LoVo (cell line): ENCODE data around the gene SDR42E2.
A peak's percentile ranks its signal among the peaks of the same experiment; 100 is the strongest.
"Not testable (repeated sequence)": the region's sequence is repeated elsewhere in the genome, so short reads cannot be mapped to it uniquely, and the experiment has no call there.

ENCODE experiments used
- DNase-seq: peaks from one replicate; pipeline ENCODE4 v3.0.0-alpha.2; 2016; ENCODE audit warnings: low spot score

SDR42E2 gene

DNA sequence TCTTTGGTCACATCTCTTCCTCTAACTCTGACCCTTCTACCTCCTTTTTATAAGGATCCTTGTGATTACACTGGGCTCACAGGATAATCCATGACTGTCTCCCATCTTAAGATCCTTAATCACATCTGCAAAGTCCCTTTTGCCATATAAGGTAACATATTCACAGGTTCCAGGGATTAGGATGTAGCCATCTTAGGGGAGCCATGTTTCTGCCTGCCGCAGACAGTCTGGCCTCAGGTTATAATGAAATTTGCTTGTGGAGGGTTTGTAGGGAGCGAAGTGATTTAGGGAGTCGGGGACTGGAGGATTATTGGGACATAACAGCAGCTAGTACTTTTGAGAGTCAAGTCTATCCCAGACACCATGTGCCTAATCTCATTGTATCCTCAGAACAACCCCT, 51.5 kb downstream of the SDR42E2 start:
- no peak for DNase-seq

DNA sequence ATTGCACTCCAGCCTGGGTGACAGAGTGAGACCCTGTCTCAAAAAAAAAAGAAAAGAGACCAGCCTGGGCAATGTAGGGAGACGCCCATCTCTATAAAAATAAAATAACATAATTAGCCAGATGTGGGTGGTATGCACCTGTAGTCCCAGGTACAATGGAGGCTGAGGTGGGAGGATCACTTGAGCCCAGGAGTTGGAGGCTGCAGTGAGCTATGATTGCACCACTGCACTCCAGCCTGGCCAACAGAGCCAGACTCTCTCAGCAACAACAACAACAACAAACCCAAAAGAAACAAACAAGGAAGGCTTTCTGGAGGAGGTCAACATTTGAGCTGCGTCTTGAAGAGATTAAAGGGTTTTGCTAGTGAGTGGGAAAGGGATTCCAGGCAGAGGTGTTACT, 52.1 kb downstream of the SDR42E2 start:
- no peak for DNase-seq

DNA sequence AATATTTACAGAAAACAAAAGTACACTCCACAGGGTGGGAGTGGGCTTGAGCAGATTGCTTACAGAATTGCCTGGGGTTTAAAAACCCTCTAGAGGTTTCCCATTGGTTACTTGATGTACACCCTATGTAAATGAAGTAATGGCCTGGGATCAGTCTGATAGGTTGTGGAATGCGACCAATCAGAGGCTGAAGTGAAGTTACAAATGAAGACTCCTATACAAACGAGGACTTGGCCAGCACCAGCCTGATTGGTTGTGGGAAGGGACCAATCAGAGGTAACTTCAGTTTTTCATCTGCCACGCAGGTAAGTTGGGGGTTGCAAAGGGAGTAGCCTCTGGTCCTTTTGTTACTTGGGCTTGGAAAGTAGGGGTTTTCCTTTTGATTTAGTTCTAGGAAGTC, 52.6 kb downstream of the SDR42E2 start:
- no peak for DNase-seq

DNA sequence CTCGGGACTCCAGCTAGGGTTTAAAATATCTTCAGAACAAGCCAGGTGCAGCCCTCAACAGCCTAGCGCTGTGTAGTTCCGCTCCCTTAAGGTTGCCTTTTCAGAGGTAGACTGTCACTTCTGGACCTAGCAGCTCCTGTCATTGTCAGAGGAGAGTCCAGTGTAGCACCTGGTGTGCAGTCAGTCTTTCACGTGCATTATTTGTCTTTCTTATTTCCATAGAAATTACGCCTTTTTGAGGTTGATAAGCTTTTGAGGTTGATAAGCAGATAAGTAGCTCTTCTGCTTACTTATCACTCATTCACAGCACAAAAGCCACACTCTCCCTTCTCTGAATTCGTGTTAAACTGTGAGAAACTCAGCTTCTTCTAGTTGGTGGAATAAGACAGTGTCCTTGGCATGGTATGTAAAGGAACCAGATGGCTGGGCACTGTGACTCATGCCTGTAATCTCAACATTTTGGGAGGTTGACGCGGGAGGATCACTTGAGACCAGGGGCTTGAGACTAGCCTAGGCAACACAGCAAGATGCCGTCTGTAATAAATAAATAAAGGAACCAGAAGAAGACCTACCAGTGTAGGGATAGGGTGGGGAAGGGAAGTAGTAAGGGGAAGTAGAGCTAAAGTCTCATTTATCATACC, 54.0 kb downstream of the SDR42E2 start:
- no peak for DNase-seq

DNA sequence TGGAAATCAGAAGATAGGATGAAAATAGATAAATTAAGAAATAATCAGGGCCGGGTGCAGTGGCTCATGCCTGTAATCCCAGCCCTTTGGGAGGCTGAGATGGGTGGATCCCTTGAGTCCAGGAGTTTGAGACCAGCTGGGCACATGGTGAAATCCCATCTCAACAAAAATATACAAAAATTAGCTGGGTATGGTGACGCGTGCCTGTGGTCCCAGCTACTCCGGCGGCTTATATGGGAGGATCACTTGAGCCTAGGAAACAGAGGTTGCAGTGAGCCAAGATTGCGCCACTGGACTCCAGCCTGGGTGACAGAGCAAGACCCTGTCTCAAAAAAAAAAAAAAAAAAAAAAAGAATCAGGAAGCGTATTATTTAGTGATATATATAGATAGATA, 54.5 kb downstream of the SDR42E2 start:
- DNase-seq: not testable (repeated sequence)

DNA sequence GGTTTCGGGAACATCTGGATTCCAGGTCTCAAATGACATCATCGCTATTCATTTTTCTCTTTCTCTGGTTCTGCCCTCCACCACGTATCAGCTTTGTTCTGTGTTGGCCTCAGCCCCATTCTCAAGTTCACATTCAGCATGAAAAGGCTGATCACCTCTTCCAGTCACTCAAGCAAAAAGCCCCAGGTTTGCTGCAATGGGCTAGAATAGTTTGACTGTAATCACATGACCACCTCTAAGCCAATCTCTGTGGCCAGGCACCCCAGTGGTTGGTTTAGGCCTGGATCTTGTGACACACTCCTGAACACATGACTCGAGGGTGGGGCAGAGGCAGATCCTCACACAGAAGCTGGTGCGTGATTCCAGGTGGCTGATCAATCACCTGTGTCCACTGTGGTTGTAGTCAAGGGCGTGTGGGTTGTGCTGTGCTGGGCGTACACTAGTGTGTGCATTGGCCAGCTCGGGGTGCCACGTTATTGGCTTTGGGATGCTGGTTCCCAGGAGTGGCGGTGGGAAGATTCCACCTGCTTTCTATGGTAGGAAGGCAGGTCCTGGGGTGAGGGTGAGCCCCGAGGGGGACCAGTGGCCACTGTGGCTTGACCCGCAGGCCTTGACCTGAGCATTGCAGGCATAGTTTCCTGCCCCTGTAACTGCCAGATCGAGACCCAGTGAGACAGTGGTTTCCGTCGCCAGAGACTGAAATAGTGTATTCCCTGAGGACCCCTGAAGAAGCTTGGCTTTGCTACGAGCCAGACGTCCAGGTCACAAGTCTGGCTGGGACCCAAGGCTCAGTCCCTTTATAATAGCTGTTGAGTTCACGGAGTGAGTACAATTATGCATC, 55.8 kb downstream of the SDR42E2 start:
- no peak for DNase-seq

DNA sequence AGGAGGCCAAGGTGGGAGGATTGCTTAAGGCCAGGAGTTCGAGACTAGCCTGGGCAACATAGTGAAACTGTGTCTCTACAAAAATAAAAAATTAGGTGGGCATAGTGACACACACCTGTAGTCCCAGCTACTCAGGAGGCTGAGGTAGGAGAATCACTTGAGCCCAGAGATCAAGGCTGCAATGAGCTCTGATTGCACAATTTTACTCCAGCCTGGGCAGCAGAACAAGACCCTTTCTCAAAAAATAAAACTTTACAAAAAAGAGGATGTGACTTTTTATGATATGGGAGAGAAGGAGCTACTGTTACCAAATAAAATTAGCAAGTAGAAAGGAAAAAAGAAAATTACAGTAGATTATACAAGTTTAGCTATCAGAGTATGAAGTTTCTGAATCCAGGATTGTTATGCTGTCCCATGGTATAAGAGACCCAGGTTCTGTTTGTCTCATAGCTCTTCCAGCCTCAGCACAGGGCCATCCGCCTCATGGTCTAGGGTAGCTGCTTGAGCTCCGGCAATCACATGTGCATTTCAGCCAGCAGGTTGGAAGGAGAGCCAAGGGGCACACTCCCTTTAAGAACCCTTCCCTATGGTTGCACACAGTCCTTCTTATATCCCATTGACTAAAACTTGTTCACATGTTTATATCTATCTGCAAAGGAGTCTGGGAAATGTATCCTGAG, 57.2 kb downstream of the SDR42E2 start:
- no peak for DNase-seq

DNA sequence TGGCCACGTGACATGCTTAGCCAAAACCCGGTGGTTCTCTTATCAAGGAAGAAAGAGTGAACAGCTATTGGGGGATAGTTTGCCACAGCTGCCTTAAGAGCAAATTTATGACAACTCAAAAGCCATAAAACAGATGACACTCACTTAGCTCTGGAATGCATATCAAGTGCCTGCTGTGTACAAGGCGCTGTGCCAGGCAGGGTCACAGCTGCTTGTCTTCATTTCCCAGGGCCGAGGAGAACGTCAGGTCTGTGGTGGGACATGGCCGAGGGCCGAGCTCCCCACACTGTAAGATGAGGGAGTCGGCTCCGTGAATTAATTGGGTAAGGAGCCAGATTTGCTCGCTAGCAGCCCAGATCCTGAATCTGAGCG, 57.7 kb downstream of the SDR42E2 start:
- DNase-seq: peak; percentile 46

DNA sequence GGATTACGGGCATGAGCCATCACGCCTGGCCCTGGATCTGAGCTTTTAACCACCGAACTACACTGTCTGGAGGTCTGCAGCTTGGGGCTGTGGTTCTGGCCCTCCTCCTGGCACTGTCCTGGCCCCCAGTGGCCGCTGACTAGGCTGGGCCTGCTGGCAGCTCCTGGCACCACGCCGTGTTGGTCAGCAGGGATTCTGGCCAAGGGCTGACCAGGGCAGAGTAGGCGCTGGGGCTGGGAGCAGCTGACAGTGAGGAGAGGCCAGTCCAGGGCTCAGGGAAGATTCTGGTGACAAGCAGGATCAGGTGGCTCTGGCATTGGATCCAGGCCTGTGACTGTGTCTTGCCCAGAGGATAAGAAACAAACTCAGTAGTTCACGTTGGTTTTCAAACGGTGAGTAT, 58.4 kb downstream of the SDR42E2 start:
- DNase-seq: no peak

DNA sequence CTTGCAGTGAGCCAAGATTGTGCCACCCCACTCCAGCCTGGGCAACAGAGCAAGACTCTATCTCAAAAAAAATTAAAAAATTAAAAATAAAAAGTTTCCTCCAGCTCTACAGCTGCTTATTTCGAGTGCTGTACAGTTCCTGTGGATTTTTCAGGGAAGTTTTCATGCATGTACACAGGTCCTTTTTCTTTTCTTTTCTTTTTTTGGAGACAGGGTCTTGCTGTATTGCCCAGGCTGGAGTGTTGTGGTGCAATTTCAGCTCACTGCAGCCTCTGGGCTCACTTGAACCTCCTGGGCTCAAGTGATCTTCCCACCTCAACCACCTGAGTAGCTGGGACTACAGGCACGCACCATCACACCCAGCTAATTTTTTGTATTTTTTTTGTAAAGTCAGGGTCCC, 59.7 kb downstream of the SDR42E2 start:
- DNase-seq: no peak

DNA sequence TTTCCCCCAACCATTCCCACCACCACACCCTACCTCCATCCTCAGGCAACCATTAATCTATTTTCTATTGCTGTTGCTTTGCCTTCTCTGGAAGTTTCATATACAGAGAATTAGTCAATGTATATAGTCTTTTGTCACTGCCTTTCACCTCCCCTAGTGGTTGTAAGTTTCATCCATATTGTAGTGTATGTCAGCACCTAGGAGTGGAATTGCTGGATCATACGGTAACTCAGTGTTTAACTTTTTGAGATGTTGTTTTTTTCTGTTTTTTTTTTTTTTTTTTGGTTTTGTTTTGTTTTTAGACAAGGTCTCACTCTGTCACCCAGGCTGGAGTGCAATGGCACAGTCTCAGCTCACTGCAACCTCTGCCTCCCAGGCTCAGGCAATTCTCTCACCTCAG, 60.7 kb downstream of the SDR42E2 start:
- DNase-seq: no peak

DNA sequence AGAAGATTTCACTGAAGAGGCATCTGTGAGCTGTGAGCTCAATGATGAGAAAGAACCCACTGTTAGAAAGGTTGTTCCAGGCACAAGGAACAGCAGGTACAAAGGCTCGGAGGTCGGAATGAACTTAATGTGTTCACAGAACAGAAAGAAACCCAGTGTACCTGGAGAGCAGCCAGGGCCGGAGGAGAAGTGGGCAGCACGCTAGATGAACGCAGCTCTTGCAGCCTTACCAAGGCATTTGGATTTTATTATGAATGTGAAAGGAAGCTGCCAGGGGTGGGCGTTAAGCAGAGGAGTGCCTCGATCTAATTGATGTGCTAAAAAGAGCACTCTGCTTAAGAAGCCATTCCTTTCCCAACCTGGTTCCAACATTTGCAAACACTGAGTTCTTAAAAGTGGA, 62.8 kb downstream of the SDR42E2 start:
- no peak for DNase-seq

DNA sequence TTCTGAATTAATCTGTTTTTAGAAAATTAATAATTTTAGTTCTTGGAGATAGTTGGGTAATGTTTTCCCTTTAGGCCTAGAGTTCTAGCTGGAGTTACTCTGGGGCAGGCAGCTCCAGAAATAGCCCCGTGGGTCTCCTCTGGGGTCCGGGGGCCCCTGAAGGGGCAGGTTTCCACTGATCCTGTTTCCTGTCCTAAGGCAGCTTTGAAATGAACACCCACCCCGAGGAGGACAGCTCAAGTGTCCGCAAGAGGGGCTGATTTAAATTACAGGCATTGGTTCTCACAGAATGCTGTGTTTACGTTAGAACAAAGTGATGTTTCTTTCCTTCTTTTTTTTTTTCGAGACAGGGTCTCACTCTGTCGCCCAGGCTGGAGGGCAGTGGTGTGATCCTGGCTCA, 67.6 kb downstream of the SDR42E2 start:
- no peak for DNase-seq

DNA sequence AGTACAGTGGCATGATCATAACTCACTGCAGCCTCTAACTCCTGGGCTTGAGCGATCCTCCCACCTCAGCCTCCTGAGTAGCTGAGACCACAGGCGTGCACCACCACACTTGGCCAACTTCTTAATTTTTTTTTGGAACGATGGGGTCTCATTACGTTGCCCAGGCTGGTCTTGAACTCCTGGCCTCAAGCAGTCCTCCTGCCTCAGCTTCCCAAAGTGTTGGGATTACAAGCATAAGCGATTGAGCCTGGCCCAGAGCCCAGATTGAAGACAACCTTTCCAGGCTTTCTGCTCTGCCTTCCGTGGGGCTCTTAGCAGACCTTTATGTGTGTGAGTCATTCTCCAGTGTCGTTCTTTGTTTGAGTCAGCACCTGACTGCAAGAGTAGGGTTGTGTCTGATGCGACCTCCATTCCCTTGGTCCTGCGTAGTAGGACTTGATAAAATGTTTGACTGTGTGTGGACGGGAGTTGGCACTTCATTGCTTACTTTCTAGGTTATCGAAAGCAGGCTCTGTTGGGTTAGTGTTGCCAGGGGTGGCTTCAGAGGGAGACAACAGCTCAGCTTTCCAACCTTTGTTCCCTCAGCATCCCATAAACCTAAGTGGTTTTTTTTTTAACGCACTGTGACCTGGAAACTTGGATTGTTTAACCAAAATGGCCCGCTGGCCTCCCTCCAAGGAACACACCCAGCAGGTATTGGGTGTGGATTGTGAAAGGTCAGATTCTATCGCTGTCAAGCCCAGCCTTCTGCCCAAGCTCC, 70.2 kb downstream of the SDR42E2 start:
- peak; percentile 92 for DNase-seq

DNA sequence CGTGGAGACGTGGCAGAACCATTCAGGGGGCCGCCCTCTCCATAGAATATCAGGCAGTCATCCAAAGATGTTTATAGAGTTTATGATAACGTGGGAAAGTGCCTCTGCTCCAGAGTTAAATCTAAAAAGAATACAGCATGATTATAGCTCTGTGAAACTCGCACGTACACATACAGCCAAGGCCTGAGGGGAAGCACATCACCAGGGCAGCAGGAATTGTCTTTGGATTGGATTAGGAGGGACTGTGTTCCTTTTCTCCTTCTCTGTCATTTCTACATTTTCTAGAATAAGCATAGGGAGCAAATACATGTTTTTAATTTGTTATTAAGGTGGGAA, 70.7 kb downstream of the SDR42E2 start:
- no peak for DNase-seq

DNA sequence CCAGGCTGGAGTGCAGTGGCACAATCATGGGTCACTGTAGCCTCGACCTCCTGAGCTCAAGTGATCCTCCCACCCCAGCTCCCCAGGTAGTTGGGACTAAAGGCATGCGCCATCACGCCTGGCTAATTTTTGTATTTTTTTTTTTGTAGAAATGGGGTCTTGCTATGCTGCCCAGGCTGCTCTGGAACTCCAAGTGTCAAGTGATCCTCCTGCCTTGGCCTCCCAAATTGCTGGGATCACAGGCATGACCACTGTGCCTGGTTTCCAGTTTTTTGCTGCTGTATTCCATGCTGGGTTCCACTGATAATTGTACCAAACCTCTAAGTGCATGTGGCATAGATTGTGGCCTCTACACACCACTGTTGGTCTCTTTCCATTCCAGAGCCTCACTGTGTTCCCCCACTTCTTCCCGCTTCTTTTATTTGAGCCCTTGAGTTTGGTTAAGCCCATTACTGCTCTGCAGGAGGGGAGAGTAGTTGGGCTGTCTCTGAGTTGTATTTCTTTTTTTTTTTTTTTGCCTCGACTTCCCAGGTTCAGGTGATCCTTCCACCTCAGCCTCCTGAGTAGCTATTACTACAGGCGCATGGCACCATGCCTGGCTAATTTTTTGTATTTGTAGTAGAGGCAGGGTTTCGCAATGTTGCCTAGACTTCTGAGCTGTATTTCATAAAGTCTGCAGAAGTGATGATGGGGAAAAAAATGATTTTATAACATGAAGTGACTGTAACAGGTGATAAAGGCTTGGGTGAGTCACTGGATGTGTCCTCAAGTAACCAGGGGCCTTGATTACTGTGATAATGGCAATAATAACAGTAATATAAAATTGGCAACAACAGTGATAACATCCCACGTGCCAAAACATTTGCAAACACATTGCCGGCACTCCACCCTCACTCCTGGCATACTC, 73.8 kb downstream of the SDR42E2 start:
- peak; percentile 30 for DNase-seq

DNA sequence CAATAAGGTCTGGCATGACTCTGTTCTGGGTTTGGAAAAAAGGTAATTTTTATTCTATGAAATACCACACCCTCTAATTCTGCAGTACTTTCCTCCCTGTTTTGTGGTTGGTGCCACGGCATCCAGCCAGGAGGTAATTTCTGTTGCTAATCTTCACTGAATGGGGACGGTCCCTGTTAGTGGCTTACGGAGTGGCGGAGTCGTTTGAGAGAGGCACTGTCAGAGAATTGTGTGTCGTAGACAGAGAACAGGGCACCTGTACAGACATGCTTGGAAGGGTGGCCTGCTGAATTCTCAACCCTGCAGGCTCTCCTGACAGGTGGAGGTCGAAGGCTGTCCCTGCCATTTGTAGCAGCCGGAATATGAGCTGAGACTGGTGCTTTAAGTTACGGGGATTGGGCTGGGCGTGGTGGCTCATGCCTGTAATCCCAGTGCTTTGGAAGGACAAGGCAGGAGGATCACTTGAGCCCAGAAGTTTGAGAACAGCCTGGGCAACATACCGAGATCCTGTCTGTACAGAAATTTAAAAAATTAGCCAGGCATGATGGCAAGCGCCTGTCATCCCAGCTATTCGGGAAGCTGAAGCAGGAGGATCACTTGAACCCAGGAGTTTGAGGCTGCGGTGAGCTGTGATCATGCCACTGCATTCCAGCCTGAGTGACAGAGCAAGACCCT, 77.0 kb downstream of the SDR42E2 start:
- DNase-seq: no peak

DNA sequence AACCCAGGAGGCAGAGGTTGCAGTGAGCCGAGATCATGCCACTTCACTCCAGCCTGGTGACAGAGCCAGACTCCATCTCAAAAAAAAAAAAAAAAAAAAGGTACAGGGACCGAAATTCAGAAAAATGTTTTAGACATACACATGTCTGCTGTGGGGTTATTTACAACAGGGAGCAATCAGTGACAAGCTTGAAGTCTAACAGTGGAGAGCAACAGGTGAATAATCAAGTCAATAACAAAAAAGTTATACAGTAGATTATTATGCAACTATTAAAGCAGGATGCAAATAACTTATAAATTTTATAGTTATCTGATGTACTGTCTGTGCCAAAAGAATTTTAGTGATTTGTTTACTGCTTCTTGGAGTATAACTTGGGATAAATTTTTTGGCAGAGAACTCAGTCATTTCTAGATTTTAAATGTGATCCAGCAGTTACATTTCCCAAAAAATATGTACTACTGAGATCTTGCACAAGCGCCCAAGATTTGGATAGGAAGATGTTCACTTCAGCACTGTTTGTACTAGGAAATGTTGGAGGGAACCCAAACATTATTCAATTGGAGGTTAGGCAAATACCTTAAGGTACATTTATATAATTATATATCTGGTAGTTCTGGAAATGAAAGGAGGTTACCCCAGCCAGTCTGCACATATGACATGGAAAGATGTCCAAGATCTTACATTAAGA, 77.9 kb downstream of the SDR42E2 start:
- DNase-seq: no peak
